Endothelial cell (in vitro differentiated cells): ENCODE data around the gene S100A10. TPM values are rescaled to one million over a fixed set of nuclear protein-coding genes. Genes with fewer than 3 reads are reported as not detected.

ENCODE experiments used
- DNase-seq: peaks from one replicate; pipeline ENCODE4 v3.0.0; 2021; ENCODE audit warnings: low spot score
- H3K27ac Mint-ChIP-seq: one replicate; pipeline ENCODE4 v1.8.0; 2021; ENCODE audit warnings: mixed read lengths, inconsistent platforms; ENCODE audit not compliant: unreplicated experiment
- H3K27me3 Mint-ChIP-seq: one replicate; pipeline ENCODE4 v1.8.0; 2021; ENCODE audit warnings: mild to moderate bottlenecking, moderate library complexity, mixed read lengths, inconsistent platforms; ENCODE audit not compliant: unreplicated experiment
- H3K36me3 Mint-ChIP-seq: one replicate; pipeline ENCODE4 v1.8.0; 2021; ENCODE audit warnings: mild to moderate bottlenecking, low read depth, mixed read lengths, inconsistent platforms; ENCODE audit not compliant: unreplicated experiment
- H3K4me1 Mint-ChIP-seq: one replicate; pipeline ENCODE4 v1.8.0; 2021; ENCODE audit warnings: mild to moderate bottlenecking, mixed read lengths, inconsistent platforms; ENCODE audit not compliant: unreplicated experiment
- H3K4me3 Mint-ChIP-seq: one replicate; pipeline ENCODE4 v1.8.0; 2021; ENCODE audit warnings: mild to moderate bottlenecking, mixed read lengths, inconsistent platforms; ENCODE audit not compliant: unreplicated experiment
- H3K9me3 Mint-ChIP-seq: one replicate; pipeline ENCODE4 v1.8.0; 2021; ENCODE audit warnings: mixed read lengths, inconsistent platforms; ENCODE audit not compliant: unreplicated experiment
- total RNA-seq: library from RNA; stranded (reverse); fragmentation: NEBNext Ultra II Directional; extraction: Animal tissue kit (Norgen Biotek cat#: 25700); gene quantifications from one replicate; pipeline ENCODE4 v1.2.1, GENCODE V29; 2021; ENCODE audit not compliant: unreplicated experiment
- TF ChIP-seq, protein P1 (sequence below): fragments of 200-600 bp; sonication (generic); IDR thresholded peaks from one replicate; pipeline ENCODE4 v1.5.0; 2021; ENCODE audit warnings: antibody characterized with exemption; ENCODE audit not compliant: unreplicated experiment

The S100A10 gene
- total RNA-seq, 1 donor from 2014 or later = 241 TPM

GRCh38 chr1:151942882-151943281 lies 50.8 kb downstream of the S100A10 start:
- peaks cover 3% of the 10 kb centered on the region for H3K27me3 Mint-ChIP-seq
- TF ChIP-seq, protein P1, sequence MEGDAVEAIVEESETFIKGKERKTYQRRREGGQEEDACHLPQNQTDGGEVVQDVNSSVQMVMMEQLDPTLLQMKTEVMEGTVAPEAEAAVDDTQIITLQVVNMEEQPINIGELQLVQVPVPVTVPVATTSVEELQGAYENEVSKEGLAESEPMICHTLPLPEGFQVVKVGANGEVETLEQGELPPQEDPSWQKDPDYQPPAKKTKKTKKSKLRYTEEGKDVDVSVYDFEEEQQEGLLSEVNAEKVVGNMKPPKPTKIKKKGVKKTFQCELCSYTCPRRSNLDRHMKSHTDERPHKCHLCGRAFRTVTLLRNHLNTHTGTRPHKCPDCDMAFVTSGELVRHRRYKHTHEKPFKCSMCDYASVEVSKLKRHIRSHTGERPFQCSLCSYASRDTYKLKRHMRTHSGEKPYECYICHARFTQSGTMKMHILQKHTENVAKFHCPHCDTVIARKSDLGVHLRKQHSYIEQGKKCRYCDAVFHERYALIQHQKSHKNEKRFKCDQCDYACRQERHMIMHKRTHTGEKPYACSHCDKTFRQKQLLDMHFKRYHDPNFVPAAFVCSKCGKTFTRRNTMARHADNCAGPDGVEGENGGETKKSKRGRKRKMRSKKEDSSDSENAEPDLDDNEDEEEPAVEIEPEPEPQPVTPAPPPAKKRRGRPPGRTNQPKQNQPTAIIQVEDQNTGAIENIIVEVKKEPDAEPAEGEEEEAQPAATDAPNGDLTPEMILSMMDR = no peak

DNA sequence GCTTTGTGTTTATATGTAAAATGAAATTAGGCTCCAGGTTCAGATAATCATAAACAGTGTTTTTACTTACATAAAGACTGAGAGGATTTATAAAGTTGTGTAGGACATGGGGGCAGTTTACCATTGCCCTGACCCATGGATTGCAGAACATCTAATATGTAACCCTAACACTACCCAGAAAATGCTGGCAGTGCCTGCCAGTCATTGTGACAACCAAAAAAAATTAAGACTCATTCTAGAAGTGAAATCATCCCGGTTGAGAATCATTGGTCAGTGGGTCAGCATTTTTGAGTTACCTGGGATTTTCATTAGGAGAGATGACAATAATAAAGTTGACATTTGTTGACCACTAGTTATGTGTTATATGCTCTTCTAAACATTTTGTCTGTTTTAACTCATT lies 53.1 kb downstream of the S100A10 start:
- DNase-seq = no peak
- H3K4me1 Mint-ChIP-seq = peaks cover 6% of the 10 kb centered on the region
- H3K9me3 Mint-ChIP-seq = no peaks in the 10 kb centered on the region
- no peak overlapping the region for H3K27ac Mint-ChIP-seq
- H3K27me3 Mint-ChIP-seq = peaks cover 3% of the 10 kb centered on the region
- TF ChIP-seq, protein P1 = no peak
- H3K4me3 Mint-ChIP-seq = no peak overlapping the region
- H3K36me3 Mint-ChIP-seq = no peaks in the 10 kb centered on the region

More at GRCh38 chr1:151942882-151943281, 50.8 kb downstream of the S100A10 start:
- Mint-ChIP-seq H3K9me3 (no peaks in the 10 kb centered on the region), H3K4me1 (no peaks in the 10 kb centered on the region), H3K36me3 (no peaks in the 10 kb centered on the region), H3K4me3 (no peak overlapping the region), H3K27ac (no peak overlapping the region)
- DNase-seq = no peak

GRCh38 chr1:151939779-151940178 lies 53.9 kb downstream of the S100A10 start:
- H3K36me3 Mint-ChIP-seq = no peaks in the 10 kb centered on the region
- TF ChIP-seq, protein P1 = no peak
- H3K27me3 Mint-ChIP-seq = peaks cover 3% of the 10 kb centered on the region
- H3K9me3 Mint-ChIP-seq = no peaks in the 10 kb centered on the region
- H3K4me1 Mint-ChIP-seq = peaks cover 13% of the 10 kb centered on the region
- no peak for DNase-seq
- H3K27ac Mint-ChIP-seq = no peak overlapping the region
- H3K4me3 Mint-ChIP-seq = no peak overlapping the region

DNA sequence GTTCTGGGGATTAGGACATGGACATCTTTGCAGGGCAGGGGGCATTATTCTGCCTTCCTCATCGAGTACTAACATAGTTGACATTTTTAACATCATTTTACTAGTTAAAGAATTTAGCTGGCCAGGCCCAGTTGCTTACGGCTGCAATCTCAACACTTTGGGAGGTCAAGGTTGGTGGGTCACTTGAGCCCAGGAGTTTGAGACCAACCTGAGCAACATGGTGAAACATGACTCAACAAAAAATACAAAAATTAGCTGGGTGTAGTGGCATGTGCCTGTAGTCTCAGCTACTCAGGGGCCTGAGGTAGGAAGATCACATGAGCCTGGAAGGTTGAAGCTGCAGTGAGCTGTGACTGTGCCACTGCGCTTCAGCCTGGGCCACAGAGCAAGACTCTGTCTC lies 54.5 kb downstream of the S100A10 start:
- DNase-seq = no peak
- H3K4me1 Mint-ChIP-seq = peaks cover 14% of the 10 kb centered on the region
- H3K27me3 Mint-ChIP-seq = peaks cover 3% of the 10 kb centered on the region
- no peak overlapping the region for H3K27ac Mint-ChIP-seq
- H3K36me3 Mint-ChIP-seq = no peaks in the 10 kb centered on the region
- no peaks in the 10 kb centered on the region for H3K9me3 Mint-ChIP-seq
- no peak overlapping the region for H3K4me3 Mint-ChIP-seq
- TF ChIP-seq, protein P1 = no peak

DNA sequence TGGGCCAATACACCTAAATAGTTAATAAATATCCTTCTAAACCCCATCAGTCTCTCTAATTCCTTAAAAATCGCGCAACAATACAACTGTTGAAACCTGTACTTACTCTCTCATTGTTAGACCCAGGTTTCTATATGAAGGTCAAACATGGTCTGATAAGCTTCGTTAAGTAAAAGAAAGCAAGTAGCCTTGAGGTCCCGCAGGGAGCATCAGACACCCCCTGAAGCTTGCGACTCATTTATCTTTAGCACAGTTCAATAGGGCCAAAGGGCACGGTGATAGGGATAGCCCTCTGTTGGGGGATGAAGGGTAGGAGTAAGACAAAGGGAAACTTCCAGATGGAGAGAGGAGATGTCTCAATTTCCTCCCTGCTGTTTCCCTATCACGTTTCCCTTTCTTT lies 57.0 kb downstream of the S100A10 start:
- DNase-seq = no peak
- Mint-ChIP-seq H3K27me3 (peaks cover 3% of the 10 kb centered on the region), H3K27ac (no peak overlapping the region)

More for the DNA sequence above, 57.0 kb downstream of the S100A10 start:
- H3K4me1 Mint-ChIP-seq = peaks cover 14% of the 10 kb centered on the region
- TF ChIP-seq, protein P1 = no peak
- no peak overlapping the region for H3K4me3 Mint-ChIP-seq
- H3K9me3 Mint-ChIP-seq = no peaks in the 10 kb centered on the region
- no peaks in the 10 kb centered on the region for H3K36me3 Mint-ChIP-seq
